CD4-positive, alpha-beta T cell treated with Interleukin-4 for 4 hours (primary cell): ENCODE measurements around the gene ODAPH.
"Not testable (repeated sequence)": the region's sequence is repeated elsewhere in the genome, so short reads cannot be mapped to it uniquely, and the experiment has no call there.

Experiments
- DNase-seq: peaks from one replicate; pipeline ENCODE4 v3.0.0-alpha.2; 2020

Gene ODAPH, protein sequence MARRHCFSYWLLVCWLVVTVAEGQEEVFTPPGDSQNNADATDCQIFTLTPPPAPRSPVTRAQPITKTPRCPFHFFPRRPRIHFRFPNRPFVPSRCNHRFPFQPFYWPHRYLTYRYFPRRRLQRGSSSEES

DNA sequence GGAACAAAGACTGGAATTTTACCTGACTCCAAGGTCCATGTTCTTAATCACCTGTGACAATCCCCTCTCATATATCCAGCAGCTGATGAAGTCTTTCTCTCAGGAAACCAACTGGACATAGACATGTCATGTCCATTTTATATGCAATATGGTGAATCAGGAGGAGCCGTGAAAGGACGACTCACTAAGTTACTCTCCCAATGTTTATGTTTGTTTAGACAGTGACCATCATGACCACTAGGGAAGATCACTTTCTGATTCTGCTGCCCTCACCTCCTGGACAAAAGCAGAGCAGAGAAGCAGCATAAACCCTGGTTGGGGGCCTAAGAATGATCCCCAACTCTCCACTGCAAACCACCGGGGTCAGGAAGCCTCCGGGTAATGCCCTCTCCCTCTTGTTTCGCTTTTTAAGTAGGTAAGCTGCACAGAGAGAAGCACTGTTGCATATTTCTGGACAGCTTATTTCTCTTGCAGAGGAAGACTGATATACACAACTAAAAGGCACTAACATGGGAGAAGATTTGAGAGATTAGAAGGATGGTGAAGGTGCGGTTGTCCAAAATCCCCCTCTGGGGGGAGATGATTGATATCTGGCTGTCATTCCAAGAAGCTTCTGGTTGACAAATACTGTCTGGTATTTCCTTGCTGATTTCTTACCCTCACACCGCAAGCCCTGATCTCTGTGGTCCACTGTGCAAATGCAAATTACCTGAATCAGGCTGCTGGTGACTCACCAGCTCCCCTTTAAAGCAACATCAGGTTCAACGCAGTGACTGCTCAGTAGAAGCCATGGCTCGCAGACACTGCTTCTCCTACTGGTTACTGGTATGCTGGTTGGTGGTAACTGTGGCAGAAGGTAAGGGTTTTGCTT lies at the start of gene ODAPH:
ODAPH (plus strand) TSS at position 773 of the 871 bp plus-strand sequence; CDS start at position 790, 17 bp downstream.
- DNase-seq = peak; percentile 32

DNA sequence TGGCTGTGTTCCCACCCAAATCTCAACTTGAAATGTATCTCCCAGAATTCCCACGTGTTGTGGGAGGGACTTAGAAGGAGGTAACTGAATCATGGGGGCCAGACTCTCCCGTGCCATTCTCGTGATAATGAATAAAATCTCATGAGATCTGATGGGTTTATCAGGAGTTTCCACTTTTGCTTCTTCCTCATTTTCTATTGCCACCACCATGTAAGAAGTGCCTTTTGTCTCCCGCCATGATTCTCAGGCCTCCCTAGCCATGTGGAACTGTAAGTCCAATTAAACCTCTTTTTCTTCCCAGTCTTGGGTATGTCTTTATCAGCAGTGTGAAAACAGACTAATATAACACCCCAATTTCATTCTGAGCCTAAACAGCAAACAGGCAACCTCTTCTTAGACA lies 46.3 kb upstream of the ODAPH start:
- not testable (repeated sequence) for DNase-seq

DNA sequence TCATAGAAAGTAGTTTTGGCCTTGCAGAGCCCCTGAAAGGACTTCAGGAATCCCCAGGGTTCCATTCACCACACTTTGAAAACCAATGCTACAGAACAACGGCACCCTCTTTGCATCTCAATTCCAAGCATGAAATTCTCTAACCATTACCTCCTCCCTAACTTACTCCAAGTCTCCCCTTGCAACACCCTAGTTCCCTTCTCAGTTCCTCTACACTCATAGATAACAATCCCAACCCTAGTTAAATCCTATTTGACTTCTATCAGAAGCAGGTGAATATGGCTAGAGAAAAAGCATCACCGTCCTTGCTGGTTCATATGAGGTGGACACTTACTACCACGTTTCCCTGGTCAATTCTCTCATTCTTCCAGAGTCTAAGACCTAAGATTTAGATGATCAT lies 44.0 kb upstream of the ODAPH start:
- DNase-seq = no peak

DNA sequence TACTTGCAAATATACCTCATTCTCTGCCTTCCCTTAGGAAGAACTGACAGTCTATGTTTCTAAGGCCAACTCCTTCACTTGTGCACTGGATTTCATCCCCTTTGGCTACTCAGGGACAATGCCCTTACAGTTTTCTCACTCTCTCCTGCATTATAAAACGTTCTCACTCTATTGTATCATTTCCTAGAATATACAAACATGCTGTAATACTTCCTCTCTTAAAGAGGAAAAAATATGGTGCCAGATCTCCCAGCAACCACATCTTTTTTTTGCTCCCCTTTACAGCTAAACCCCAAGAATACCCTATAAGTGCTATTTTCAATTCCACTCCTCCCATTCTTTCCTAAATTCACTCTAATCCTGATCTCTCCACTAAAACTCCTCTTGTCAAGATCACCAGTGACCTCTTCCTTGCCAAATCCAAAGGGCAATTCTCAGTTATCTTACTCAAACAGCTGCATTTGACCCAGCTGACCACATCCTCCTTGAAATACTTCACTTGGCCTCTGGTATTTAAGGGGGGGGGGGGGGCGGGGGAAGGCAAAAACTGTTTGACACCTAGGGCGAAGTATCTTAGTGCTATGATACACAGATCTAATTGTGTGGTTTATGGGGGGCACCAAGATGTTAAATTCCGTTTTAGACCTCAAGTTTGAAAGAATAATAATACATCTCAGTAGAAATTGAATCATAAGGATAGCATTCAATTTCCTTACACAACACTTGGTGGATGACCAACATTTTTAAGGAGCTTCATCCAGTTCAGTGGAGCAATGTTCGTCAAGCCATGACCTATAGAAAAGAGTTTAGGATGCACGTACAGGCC lies 43.3 kb upstream of the ODAPH start:
- no peak for DNase-seq

DNA sequence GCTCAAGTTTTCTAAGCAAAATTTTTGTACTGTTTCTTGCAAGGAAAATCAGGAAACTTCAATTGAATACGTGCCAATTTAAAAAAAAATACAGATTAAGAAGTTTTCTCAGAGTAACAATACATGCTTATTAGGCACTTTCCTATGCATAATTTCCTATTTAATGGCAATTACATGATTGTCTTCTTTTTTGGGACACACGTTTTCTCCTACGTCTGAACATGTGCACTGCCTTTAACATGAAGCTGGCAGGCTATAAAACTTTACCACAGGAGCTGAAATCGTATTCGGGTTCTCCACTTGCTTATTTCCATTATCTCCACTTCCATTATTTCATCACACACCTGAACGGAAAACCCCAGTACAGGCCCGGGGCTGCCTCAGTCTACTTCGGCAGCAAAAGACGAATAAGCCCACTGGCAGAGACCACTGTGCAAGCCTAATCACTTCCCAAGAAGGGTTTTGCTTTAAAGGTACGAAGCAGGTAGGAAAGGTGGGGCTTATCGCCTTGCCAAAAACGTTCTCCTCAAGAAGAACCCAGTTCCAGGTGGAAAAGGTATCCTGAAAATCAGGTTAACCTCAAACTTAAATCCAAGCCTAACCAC lies 42.2 kb upstream of the ODAPH start:
- DNase-seq = no peak

DNA sequence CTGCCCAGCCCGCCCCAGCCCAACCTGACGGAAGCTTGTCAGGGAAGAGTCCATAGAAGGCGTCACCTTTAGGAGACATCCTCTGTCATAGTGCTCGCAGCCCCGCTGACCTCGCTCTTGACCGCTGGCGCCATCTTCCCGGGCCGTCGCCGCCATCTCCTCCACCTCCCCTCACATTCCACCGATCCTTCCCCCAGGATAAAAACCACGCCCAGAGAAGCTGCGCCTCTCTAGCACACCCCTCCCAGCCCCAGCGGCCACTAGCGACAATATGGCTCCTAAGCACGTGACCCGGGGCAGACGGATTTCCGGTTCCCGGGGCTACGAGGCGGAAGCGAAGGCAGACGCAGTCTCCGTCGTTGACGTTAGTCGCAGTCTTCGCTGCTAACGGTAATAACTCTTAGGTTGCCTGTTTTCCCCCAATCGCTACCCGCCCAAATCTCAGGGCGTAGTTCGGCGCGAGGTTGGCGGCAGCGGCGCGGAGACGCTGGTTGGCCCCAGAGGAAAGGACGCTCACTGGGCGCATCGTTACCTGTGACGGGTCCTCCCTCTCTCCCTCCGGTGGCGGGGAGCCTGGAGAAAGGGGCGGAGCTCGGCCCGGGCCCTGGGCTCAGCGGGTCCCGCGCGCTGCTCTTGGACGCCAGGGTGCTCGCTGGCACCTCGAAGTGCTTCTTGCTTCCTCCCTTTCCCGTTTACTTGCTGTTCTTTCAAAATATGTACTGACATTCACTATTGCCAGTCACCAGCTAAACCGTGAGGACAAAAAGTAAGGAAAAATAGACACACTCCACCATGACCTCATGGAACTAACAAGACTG lies 41.5 kb upstream of the ODAPH start, which contains the start of the genes RCHY1 and THAP6:
RCHY1 (minus strand) TSS at position 273 of the 818 bp plus-strand sequence; CDS start at position 156, 117 bp downstream.
THAP6 (plus strand) TSS at position 343 of the 818 bp plus-strand sequence. CDS start 980 bp downstream, outside the sequence.
- peak; percentile 87 for DNase-seq

DNA sequence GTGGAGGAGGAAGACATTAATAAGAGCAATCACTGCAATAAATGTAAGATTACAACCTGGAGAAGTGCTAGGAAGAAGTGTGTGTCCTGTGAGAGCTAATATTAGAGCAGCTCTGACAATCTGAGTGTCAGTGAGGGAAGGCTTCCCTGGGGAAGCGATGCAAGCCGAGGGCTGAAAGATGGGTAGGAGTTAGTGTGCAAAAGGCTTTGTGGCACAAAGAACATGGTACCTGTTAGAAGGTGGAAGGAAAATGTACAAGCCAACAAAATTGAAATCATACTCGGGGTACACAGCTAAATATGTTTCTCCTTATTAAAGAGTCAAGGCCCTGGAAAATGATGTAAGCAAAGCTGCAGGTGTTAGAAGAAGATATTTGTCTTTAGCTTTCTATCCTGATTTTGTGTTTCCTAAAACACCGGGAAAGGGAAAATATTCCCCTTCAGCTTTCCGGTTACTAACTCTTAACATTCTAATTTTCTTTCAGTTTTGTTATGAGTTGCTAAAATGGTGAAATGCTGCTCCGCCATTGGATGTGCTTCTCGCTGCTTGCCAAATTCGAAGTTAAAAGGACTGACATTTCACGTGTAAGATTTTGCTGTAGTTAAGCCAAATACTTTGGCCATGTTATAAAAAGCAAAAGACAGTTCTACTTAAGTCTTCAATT lies 40.8 kb upstream of the ODAPH start:
- DNase-seq = peak; percentile 30

DNA sequence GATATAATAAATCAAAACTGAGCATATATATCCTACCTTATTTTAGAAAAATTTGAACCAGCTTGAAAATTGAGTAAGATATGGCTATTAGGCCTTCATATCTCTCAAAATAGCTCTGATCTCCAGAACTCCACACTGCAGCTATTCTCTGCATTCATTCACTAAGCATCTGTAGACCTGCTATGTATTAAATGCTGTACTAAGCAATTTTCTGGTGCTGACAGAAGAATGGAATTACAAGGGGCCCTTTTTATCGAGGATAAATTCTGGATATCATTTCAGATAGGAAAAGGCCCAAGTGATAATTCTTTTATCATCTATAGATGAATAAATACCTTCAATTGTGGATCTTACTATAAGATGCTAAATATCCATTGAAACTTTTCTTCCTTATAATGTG lies 39.7 kb upstream of the ODAPH start:
- DNase-seq = no peak

DNA sequence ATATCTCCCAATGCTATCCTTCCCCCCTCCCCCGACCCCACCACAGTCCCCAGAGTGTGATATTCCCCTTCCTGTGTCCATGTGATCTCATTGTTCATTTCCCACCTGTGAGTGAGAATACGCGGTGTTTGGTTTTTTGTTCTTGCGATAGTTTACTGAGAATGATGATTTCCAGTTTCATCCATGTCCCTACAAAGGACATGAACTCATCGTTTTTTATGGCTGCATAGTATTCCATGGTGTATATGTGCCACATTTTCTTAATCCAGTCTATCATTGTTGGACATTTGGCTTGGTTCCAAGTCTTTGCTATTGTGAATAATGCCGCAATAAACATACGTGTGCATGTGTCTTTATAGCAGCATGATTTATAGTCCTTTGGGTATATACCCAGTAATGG lies 36.4 kb upstream of the ODAPH start:
- not testable (repeated sequence) for DNase-seq

DNA sequence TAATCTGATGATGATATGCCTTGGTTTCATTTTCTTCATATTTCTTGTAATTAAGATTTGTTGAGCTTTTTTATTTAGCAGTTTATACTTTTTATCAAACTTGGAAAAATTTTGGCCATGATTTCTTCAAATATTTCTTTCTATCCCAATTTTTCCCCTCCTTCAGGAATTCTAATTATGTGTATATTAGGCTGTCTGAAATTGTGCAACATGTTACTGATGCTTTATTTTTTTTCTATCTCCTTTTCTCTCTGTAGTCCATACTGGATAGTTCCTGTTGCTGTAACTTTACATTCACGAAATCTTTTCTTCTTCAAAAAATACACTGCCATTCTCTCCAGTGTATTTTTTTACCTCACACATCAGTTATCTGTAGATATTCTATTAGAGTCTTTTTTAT lies 30.8 kb upstream of the ODAPH start:
- no peak for DNase-seq

DNA sequence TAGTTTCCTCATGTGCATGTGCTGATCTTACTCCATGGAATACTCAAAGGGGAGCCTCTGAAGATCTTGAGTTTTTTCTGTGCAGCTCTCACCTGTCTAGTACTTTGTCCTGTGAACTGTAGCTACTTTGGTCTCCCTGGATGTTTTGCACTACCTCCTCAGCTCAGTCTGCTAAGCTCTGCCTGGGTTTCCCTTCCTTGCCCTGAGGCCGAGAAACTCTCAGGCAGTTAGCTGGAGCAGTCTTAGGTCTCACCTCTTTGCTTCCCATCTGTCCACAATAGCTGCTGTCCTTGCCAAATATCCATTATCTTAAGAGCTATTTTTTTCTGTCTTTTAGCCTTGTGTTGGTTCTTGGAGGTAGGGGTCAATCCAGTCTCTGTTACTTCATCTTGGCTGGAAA lies 30.0 kb upstream of the ODAPH start:
- no peak for DNase-seq

DNA sequence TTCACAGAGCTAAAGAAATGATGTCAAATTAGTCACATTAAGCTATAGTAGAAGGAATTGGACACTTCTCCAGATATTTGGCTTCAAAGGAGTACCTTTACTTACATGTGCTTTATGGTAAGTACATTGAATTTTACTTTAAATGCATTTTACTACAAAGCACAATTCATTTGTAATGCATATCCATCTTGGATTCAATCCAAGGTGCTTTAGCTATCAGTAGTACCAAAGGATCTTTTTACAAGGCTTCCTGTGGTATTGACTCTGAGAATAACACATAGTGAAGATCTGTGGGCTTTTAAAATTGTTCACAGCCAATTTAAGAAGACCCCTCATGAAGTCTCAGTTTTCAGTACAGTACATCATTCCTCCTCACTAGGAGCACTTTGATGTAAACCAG lies 28.4 kb upstream of the ODAPH start:
- no peak for DNase-seq

DNA sequence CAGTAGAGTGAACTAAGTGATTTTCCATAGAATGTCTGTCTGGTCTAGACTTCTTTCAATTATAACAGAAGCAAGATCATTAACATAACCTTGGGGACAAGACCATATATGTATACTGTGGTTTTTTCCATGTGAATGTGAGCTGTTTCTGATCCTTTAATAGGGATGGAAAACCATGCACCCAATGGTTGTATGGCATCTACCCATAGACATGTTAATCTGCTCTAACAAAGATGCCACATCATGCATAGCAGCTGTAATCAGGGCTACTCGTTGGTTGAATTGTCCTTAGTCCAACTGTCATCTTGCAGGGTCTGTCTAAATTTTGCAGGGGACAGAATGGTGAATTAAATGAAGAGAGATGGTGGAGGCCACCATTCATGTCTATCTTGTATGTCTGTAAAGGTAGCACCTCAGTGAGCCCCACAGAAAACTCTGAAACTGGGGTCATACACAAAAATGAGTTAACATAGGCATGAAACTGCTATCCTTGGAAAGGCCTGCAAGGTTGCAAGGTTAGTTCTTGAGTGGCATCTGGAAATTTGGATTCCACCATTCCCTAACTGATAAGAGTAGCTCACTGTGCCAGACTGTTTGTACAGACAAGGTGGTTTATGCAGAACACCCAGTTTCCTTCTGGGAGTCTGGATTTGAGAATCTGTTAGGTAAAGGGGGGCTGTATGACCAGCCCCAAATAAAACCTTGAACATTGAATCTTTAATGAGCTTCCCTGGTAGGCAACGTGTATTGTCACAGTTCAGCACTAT lies 25.1 kb upstream of the ODAPH start:
- DNase-seq = no peak

DNA sequence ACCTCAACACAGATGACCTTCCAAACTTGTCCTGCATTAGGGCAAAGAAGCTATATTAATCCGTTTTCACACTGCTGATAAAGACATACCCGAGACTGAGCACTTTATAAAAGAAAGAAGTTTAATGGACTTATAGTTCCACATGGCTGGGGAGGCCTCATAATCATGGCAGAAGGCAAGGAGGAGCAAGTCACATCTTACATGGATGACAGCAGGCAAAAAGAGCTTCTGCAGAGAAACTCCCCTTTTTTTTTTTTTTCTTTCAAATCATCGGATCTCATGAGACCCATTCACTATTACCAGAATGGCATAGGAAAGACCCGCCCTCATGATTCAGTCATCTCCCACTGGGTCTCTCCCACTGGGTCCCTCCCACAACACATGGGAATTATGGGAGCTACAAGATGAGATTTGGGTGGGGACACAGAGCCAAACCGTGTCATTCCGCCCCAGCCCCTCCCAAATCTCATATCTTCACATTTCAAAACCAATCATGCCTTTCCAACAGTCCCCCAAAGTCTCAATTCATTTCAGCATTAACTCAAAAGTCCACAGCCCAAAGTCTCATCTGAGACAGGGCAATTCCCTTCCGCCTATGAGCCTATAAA lies 24.2 kb upstream of the ODAPH start:
- DNase-seq = not testable (repeated sequence)

DNA sequence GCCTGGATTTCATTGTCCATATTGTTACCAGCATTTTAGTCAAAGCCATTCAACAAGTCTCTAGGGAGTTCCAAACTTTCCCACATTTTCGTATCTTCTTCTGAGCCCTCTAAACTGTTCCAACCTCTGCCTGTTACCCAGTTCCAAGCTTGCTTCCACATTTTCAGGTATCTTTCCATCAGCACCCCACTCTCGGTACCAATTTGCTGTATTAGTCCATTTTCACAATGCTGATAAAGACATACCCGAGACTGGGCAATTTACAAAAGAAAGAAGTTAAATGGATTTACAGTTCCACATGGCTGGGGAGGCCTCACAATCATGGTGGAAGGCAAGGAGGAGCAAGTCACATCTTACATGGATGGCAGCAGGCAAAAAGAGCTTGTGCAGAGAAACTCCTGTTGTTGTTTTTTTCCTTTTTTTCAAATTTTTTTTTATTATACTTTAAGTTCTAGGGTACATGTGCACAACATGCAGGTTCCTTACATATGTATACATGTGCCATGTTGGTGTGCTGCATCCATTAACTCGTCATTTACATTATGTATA lies 22.5 kb upstream of the ODAPH start:
- not testable (repeated sequence) for DNase-seq

DNA sequence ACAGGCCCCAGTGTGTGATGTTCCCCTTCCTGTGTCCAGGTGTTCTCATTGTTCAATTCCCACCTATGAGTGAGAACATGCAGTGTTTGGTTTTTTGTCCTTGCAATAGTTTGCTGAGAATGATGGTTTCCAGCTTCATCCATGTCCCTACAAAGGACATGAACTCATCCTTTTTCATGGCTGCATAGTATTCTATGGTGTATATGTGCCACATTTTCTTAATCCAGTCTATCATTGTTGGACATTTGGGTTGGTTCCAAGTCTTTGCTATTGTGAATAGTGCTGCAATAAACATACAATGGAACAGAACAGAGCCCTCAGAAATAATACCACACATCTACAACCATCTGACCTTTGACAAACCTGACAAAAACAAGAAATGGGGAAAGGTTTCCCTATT lies 21.9 kb upstream of the ODAPH start:
- not testable (repeated sequence) for DNase-seq

DNA sequence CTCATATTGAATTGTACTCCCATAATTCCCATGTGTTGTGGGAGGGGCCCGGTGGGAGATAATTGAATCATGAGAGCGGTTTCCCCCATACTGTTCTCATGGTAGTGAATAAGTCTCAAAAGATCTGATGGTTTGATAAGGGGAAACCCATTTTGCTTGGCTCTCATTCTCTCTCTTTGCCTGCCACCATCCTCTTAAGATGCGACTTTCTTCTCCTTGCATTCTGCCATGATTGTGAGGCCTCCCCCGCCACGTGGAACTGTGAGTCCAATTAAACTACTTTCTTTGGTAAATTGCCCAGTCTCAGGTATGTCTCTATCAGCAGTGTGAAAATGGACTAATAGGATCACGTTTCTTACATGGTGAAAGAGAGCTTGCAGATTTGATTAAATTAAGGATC lies 18.6 kb upstream of the ODAPH start:
- DNase-seq = not testable (repeated sequence)

DNA sequence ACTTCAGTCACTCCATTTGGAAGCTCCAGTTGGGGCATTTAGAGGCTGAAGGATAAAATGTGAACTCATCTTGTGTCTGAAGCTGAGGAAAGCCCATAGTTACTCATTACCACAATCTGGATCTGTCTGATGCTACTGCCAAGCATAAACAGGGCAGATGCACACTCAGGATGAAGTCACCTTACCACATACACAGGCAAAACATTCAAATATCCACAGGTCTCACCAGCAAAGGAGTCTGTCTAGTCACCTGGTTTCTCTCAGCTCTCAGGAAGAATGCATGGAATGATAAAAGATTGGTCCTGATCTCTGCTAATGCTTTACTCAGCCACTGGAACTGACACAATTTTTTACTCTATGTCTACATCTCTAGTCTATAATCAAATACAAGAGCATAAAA lies 13.0 kb upstream of the ODAPH start:
- no peak for DNase-seq

DNA sequence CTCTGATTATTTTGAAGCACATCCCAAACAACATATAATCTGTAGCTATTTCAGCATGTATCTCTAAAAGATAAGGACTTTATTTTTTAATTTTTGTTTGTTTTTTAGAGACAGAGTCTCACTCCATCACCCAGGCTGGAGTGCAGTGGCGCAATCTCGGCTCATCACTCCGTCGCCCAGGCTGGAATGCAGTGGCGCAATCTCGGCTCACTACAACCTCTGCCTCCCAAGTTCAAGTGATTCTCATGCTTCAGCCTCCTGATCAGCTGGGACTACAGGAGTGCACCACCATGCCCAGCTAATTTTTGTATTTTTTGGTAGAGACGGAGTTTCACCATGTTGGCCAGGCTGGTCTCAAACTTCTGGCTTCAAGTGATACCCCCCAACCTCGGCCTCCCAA lies 11.6 kb upstream of the ODAPH start:
- DNase-seq = not testable (repeated sequence)

DNA sequence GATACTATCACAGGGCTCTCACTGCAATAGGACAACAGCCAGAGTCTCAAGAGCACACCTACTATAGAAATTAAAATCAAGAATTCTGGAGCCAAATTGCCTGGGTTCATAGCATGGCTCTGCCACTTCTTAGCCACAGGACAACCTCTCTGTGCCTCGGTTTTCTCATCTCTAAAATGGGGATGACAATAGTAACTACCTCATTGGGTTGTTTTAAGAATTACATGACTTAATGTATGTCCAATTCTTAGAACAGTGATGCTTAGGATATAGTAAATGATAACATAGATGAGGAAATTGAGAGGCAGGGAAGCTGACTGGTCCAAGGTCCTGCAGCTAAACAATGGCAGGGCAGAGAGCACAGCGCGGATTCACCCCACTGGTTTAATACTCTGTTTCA lies 11.0 kb upstream of the ODAPH start:
- DNase-seq = no peak
